ENCODE results near the gene C2CD5. TPM values are rescaled to one million over a fixed set of nuclear protein-coding genes. Genes with fewer than 3 reads are reported as not detected.
A peak's percentile ranks its signal among the peaks of the same experiment; 100 is the strongest.

C2CD5 gene
- total RNA-seq, 1 experiment from 2014 or later = 35.4 TPM

DNA sequence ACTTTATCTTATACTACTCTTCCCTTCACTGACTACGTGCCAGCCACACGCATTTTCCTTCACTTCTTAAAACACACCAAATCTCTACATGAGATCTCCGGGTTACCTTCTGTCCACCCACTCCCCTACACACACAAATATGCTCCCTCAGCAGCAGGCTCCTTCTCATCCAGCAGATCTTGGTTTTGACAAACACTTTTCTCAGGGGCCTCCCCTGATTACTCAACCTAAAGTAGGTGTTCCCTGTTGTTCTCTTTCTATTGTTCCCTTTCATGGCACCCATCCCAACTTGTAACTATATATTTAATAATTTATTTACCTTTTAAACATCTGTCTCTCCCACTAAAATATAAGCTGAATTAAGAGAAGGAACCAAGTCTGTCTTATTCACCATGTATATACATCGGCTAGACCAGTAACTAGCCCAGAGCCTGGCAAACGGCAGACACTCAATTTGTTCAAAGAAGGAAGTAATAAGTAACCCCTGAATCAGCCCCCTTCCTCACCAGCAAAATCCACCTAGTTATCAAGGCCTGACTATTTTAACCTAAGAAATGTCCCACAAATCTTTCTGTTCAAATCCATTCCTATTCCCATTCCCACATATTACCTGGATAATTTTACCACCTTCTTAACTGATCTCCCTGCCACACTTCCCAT, 2.7 kb downstream of the C2CD5 start:
- H3K4me3 Mint-ChIP-seq = no peak overlapping the region
- no peak overlapping the region for H3K9ac ChIP-seq (ENCODE audit: extremely low read depth, insufficient read length, low read length)
- H3K27ac Mint-ChIP-seq = peak overlapping the region in 2 of 3 experiments; percentile 6; a peak in 2 of 7 replicates
- H3K18ac ChIP-seq (ENCODE audit: insufficient read length, low read depth, low read length) = no peak overlapping the region
- no peak overlapping the region for H2BK120ac ChIP-seq (ENCODE audit: low read depth, low read length, poor library complexity, severe bottlenecking)
- H3K23me2 ChIP-seq (ENCODE audit: insufficient read length, low read depth, low read length, poor library complexity, severe bottlenecking) = peaks cover 7% of the 10 kb centered on the region
- no peak overlapping the region for H3K4me2 ChIP-seq (ENCODE audit: insufficient read depth, insufficient read length, low read length)
- H2BK12ac ChIP-seq (ENCODE audit: insufficient read length, low read depth, low read length) = no peak overlapping the region
- H2BK15ac ChIP-seq (ENCODE audit: low read depth, low read length) = no peak overlapping the region
- peaks cover 3 to 12% (median 4%) of the 10 kb centered on the region in 3 experiments; a peak in 4 of 7 replicates for H3K36me3 Mint-ChIP-seq (ENCODE audit: insufficient read depth in 1 of 3, low read depth in 3 of 3)
- no peak overlapping the region for H4K5ac ChIP-seq (ENCODE audit: insufficient read length, low read depth, low read length)
- H2BK5ac ChIP-seq (ENCODE audit: insufficient read length, low read length) = no peak overlapping the region
- no peak overlapping the region for H3K4ac ChIP-seq (ENCODE audit: low read depth, low read length)
- H3K79me2 ChIP-seq (ENCODE audit: insufficient read depth, low read length) = 0 out of 2 replicates have a peak, but pooled peaks cover 2% of the 10 kb centered on the region
- 100% methylated on average over 3 of the region's 5 CpGs for WGBS (ENCODE audit: extremely low coverage, insufficient read length, low lambda C conversion rate)
- H2AK5ac ChIP-seq (ENCODE audit: insufficient read length, low read length) = no peak overlapping the region
- no peaks in the 10 kb centered on the region for H3K27me3 ChIP-seq (ENCODE audit: insufficient read depth, low read length)
- TF ChIP-seq, protein P1, sequence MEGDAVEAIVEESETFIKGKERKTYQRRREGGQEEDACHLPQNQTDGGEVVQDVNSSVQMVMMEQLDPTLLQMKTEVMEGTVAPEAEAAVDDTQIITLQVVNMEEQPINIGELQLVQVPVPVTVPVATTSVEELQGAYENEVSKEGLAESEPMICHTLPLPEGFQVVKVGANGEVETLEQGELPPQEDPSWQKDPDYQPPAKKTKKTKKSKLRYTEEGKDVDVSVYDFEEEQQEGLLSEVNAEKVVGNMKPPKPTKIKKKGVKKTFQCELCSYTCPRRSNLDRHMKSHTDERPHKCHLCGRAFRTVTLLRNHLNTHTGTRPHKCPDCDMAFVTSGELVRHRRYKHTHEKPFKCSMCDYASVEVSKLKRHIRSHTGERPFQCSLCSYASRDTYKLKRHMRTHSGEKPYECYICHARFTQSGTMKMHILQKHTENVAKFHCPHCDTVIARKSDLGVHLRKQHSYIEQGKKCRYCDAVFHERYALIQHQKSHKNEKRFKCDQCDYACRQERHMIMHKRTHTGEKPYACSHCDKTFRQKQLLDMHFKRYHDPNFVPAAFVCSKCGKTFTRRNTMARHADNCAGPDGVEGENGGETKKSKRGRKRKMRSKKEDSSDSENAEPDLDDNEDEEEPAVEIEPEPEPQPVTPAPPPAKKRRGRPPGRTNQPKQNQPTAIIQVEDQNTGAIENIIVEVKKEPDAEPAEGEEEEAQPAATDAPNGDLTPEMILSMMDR (conservative IDR thresholded peaks at IDR 0.05) = no peak
- no peaks in the 10 kb centered on the region; the same call in 1 of the 2 replicates for H3K27me3 Mint-ChIP-seq (ENCODE audit: low read depth)
- no peak overlapping the region for H3K56ac ChIP-seq (ENCODE audit: insufficient read length, low read depth, low read length)
- no peak overlapping the region for H2BK20ac ChIP-seq (ENCODE audit: low read depth, low read length, poor library complexity, severe bottlenecking)
- H4K91ac ChIP-seq (ENCODE audit: insufficient read length, low read depth, low read length) = no peak overlapping the region
- H3K9me3 Mint-ChIP-seq = no peaks in the 10 kb centered on the region; a peak in 1 of 5 replicates
- no peak overlapping the region for H3K27ac ChIP-seq (ENCODE audit: insufficient read length, low read depth, low read length)
- peaks cover 22 to 27% of the 10 kb centered on the region in 2 experiments for H3K4me1 Mint-ChIP-seq
- DNase-seq = no peak
- H3K4me1 ChIP-seq (ENCODE audit: insufficient read depth, low read length) = no peaks in the 10 kb centered on the region; the same call in 1 of the 2 replicates
- no peak overlapping the region for H3K23ac ChIP-seq (ENCODE audit: insufficient read length, low read depth, low read length)
- no peak overlapping the region for H3T11ph ChIP-seq (ENCODE audit: low read length)
- no peaks in the 10 kb centered on the region for H3K9me3 ChIP-seq (ENCODE audit: control insufficient read depth, low read depth, low read length)
- H3K79me1 ChIP-seq (ENCODE audit: insufficient read depth, low read depth, low read length, poor library complexity, severe bottlenecking) = no peaks in the 10 kb centered on the region
- H3K14ac ChIP-seq (ENCODE audit: insufficient read depth, low read length) = no peak overlapping the region
- no peak overlapping the region for H4K8ac ChIP-seq (replicated peaks; ENCODE audit: insufficient read length, low read depth, low read length)
- H2AFZ ChIP-seq (ENCODE audit: low read length) = no peak overlapping the region
- no peaks in the 10 kb centered on the region for H4K20me1 ChIP-seq (ENCODE audit: control insufficient read depth, insufficient read depth, insufficient read length)
